GM21619 (cell line): Measurements from ENCODE around the gene TCF4.
"Not testable (repeated sequence)": the region's sequence is repeated elsewhere in the genome, so short reads cannot be mapped to it uniquely, and the experiment has no call there.

ENCODE experiments used
- ATAC-seq: cut with Tn5 transposase; IDR thresholded peaks from one replicate; pipeline ENCODE4 v1.9.1; 2021; ENCODE audit not compliant: unreplicated experiment

TCF4 gene

DNA sequence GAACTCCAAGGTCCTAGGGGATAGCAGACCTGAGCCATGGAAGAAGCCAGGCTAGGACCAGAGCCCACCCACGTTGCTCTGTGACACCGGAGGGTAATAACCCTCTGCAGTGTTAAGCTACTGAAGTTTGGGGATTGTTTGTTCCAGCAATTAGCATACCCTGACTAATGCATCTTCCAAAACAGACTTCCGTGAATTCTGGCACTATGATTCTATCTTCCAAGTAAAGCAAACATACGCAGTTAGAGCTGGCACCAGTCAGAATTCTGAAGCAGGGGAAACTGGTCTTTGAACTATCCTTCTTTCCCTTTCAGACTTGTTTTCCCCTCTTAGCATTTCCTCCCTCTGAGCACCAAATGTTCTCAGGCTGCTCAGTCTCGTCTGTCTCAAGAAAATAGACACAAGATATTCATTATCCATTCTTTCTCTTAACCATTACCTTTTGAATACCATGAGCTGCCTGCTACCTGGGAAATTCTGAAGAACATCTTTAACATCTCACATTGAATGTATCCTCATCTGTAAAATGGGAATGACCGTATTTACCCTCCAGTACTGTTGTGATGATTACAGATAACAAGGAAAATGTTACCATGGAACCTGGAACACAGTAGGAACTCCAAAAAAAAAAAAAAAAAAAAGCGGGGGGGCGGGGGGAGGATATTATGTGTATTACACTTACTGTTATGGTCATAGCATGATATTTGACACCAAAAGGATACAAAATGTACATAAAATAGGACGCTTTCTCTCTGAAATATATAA is 108.2 kb downstream of the TCF4 start:
- no peak for ATAC-seq

DNA sequence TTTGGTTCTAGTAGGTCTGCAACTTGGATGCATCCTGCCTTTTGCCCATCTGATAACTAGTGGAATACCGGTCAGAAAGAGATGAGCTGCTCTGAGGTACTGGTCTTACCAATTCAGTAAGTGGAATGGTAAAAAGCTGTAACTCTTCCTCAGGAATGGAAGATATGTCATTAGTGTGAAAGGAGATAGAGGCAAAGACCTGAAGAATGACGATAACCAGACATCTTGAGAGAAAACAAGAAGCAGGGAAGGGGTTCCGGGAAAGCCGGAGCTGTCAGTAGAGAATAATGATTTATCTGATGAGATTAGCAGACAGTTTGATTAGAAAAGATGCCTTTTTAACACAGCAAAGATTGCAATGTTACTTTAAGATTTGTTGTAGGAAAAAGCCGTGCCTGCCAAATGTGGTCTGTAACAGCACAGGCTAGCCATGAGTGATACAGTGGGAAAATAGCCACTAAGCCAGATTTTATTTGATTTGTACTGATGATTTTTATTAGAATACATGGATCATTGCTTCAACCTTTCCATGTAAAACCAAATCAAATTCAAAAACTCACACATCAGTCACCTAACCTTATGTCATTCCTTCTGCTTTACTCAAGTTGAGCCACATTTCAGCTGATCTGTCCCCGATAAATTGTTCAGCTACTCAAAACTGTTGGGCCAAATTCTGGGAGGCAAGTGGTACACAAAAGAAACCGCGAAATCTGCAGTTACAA is 110.0 kb downstream of the TCF4 start:
- ATAC-seq = peak; percentile 25

DNA sequence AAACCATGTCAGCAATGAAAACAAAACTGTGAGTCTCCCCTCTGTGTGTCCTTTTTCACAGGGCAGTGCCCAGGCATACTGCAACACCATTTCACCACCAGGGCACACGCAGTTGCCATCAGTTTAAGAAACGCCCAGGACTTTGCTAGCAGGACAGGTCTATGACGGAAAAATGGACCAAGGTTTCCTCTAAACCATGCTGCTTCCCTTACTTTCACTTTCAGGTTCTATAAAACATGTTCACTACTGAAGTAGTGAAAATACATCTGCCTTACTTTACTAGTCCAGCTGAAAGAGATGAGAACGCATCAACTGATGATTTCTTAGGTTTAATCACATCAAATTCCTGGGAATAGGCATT is 110.5 kb downstream of the TCF4 start:
- ATAC-seq = peak; percentile 80

DNA sequence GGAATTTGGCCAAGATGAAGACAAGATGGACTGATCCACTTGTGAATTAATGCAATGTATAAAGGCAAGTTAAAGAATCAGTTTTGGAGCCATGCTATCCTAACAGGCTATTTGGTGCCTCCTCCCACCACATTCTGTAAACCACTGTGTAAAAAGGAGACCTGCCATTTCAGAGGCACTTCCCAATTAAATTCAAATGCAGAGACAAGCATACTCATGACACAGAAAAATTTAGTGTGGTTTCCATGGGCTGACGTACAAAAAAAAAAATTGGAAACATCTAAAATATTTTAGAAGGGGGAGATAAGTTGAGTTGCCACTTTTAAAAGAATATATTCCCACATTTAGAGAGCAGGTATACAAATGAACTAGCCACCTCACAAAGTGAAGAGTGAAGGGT is 112.1 kb downstream of the TCF4 start:
- ATAC-seq = no peak

DNA sequence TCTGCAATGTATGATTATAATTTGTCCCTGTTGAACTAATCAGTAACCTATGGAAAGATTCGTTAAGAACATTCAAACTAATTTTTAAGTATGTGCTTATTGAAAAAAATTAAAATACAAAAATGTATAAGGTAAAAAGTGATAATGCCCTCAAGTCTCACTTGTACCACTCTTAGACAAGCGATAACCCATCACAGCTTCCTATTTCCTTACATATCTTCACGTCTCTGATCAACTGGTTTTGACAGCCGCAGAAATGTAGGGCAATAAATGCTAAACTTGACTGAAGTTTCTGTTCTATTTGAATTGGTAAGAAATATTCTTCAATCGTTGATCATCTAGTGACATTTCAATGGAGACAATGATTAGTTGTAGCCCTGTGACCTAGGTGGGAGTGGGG is 112.5 kb downstream of the TCF4 start:
- ATAC-seq = no peak

DNA sequence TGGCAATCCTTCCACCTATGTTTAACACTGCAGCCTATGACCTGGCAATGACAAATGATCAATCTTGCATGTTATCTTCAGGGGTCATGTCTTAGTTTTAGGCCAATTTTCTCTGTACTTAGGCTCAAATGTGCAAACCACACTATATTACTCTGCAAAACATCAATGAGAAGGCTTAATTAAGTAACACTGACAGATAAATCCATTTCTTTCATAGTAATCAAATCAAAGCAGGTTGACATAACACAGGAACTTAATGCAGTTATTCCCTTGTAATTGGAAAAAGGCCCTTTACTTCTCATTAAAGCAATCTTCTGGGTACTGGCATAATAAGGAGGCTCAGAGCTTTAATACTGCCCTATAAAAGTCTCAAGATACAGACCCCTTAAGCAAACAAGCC is 114.4 kb downstream of the TCF4 start:
- no peak for ATAC-seq

DNA sequence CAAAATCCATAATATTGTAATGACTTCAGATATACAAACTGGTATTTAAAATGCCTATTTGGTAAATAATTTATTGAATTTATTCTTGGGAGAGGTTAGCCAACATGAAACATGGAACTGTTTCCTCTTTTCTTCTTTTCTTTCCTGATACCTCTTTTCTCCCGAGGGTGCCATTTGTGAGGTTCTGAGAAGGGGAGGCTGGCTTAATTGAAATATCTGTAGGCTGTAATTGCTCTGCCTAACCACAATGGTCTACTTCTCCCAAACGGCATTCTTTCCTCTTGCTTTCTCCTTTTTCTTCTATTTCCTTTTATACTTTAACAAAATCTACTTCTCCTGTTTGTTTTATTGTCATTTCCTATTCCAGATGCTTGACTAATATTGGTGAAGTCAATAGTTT is 114.9 kb downstream of the TCF4 start:
- no peak for ATAC-seq

DNA sequence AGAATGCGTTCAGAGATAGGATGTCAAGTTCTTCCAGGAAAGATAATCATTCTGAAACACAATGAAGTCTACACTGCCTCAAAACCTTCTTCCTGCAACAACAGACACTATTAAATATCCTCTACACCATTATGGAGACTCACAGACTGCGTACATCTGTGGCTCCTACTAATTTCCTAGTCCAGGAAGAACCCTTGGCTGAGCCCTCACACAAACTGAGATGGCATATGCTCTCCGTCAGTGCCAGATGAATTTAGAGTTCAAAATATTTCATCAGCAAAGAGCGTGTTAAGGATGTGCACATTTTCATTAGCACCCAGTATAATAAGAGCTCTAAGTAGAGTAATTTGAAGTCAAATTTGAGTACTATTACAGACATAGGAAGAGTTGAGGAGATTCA is 117.2 kb downstream of the TCF4 start:
- ATAC-seq = no peak

DNA sequence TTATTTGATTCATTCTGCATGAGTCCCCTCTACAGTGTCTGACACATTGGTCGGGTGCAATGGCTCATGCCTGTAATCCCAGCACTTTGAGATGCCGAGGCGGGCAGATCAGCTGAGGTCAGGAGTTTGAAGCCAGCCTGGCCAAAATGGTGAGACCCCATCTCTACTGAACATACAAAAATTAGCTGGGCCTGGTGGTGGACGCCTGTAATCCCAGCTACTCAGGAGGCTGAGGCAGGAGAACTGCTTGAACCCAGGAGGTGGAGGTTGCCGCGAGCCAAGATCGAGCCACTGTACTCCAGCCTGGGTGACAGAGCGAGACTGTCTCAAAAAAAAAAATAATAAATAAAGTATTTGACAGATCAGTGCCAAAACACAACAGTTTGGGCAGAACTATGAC is 118.9 kb downstream of the TCF4 start:
- not testable (repeated sequence) for ATAC-seq

DNA sequence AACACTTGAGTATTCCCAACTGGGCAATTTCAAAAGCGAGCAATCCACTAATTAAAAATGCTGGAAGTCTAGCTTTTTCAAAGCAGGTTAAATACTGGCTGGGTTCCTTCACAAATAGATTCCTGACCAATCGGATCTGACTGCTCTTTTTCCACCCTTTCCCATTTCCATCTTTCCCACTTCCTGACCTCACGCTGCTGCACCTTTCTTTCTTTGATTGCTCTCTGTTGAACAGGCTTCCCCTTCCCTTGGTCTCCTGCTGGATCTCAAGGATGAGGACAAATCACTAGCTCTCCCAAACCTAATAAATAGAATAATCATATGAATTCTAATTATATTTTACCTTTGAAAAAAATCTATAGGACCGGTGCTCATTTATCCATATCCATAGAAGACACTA is 121.2 kb downstream of the TCF4 start:
- ATAC-seq = no peak

DNA sequence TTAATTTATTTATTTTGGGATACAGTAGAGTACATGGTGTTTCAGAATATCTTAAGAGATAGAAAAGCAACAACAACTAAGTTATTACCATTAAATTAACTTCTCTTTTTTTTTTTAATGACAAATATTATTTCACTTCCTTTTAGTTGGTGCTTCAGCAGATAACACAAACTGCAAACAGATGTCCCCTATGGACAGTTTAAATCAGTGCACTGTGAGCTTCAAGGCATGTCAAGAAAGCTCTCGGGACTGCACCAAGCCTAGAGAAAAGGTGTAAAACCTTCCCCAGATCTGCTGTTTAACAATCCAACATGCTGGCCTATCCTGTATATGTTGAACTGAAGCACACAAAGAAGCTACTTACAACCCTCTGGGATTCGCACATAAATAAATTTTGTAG is 122.7 kb downstream of the TCF4 start:
- ATAC-seq = no peak

DNA sequence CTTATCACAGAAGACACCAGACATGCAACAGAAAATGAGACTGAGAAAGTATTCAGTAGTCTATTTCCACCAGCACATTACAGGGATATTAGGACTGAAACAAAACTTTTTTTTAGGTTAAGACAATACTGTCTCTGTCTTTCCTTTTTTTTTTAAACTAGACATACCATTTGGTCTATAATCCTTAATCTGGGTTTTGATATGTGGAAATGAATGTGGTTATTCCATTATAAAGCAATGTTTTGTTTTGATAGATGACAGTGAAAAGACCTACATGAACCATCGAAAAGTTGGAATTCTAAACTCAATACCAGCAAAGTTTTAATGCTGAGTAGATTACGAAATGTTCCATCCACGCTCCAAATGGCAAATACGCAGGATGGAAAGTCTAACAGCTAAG is 123.4 kb downstream of the TCF4 start:
- ATAC-seq = no peak

DNA sequence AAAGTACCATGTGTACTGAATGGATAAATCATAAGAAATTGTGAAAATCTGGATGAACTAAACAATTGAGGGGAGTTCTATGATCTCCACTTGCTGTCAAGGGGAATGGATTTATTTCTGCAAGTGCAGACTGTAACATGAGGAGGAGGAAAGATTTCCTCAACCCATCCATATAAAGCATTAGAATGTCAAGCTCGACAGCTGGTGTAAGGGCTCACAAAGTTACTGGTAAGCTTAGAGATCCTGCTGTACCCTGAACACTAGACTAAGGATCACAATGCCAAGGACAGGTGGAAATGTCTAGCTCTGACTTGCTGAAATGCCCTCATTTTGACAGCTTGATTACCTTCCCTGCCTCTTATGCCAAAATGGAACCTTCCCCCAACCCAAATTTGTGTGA is 125.3 kb downstream of the TCF4 start:
- ATAC-seq = no peak

DNA sequence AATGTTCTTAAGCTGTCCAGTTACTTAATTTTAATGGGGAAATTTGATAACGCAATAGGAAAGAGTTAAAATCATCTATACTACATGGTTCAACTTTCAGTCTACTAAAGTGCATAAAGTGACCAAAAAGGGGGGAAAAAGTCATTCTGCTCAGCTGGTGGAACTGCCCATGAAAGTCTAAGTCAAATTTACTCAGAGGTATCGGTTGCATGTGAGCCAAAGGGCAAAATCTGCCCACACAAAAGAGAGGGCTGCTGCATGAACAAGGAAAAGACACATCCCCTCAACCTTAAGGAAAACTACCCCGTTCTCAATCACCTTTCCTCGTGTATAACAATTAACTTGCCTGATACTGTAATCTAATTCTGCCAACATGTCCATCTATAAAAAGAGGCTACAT is 126.1 kb downstream of the TCF4 start:
- ATAC-seq = no peak

DNA sequence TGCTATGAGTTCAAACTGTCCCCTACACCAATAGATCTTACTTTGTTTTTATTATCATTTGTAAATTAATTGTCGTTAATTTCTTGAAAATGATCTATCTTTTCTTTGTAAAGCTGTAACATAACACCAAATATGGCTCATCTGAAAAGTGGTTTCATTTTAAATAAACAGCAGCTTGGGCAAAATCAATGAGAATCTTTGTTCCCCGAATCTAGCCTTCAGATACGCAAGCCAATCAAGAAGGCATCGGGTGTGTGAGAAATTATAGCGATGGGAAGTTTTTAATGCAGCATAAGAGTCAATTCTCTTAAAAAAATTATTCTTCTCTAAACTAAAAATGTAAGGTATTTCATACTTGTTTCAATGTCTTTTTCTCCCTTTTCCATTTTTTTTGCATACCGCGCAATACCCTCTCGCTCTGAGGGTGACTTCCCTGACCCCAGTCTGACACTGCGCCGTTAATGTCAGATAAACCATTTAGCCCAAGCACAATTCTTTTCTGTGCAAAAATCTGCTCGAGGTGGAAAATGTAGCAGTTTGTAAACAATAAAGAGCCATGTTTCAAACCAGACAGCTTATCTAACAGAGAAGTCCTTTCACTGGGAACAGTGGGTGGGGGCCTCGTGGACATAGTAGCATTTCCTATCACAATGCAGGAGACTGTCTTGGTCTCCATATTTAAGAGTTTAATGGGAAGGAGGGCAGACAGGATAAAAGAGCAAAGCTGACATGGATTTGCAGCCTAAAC is 129.4 kb downstream of the TCF4 start:
- ATAC-seq = no peak

DNA sequence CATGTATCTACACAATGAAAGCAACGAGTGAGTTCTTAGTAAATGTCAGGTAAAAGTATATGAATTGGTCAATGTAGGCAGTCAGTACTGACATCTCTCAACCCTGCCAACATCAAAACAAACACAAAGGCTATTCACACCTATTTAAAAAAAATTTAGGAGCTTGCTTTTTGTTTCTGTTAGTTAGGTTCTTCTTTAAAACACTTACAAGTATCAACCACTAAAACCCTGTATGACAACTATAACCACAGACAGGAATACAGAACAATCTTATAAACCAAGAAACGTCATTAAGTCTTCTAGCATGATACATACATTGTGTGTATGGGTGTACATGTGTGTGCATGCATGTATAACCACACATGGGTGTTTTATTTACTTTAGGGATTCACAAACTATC is 131.0 kb downstream of the TCF4 start:
- no peak for ATAC-seq

DNA sequence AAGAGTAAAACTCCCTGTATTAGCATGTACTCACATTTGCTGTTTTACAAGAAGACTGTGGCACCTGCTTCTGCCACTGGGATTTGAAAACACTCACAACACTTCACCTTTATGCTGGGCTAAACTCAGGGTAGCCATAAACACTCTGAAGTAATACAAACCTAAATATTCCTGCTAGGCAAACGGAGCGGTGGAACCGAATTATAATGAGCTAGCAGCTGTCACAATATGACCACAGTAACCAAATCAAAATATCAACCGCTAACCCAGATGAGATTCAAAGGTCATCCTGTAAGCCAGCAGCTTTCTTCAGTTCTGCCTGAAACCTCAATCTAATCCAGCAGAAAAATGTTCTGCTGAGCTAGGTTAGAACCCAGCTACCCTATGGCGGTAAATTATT is 132.1 kb downstream of the TCF4 start:
- ATAC-seq = no peak

DNA sequence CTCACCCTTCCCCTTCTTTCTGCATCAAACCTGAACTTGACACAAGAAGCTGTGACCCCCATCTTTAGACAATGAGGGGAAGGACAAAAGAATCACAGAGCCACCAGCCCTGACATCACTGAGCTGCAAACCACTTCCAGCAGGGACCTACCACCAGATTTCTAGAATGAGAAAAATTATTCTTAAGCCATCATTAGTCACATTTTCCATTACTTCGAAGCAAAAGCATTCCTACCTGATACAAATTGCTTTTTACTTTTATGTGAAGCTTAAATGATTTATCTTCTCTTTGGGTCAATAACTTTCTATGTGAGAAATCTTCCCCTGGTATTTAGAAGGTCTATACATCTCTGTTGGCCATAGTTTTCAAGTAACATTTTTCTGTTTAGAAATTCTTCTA is 134.8 kb downstream of the TCF4 start:
- ATAC-seq = no peak

DNA sequence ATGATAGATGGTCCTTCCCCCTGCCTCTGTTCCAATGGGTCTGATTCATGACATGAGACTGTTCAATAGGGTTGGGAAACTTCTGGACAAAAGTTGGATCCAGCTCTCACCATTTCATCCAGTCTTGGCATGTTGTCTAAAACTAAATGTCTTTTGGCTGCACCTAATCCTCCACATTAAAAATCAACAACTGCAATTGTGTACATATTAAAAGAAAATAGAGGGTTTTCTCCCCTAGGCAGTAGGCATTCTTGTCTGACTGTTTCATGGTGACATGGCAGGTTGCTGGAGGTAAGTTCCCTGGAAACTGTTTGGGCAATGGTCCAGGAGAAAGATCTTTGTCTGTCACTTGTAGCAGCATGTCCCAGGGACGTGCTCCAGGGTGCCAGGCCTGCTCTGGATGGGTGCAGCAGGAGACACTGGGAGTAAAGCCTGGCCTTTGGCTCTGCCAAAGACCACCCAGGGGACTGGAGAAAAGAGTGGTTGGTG is 135.8 kb downstream of the TCF4 start:
- no peak for ATAC-seq

DNA sequence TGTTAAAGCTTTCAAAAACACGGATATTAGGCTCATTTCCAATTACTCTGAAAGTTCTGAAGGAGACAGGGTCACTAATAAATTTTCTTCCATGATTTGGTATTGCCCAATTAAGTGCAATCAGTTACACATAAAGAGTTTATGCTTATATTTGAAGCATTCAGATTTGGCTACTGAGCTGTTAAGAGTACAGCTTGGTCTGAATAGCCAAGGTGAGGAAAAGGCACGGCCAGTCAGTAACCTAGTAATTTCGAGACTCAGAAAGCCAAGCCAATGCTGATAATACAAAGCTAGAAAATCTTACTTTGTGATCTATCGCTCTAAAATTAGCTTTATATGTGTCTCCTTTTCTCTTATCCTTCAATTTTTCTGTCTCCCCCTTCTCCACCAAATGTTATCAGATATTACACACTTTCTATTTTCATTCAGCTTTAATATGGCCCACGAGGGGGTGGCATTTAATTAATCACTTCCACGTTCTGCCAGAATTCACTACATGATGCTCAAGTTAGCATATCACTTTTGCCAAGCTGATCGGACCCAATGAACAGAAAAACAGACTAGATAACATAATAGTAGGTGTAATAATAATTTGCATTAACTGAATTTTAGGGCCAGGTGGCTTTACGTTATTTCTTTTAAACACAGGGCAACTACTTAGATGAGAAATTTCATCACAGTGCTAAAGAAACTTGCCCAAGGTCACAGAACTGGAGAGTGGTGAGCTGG is 138.4 kb downstream of the TCF4 start:
- ATAC-seq = no peak

DNA sequence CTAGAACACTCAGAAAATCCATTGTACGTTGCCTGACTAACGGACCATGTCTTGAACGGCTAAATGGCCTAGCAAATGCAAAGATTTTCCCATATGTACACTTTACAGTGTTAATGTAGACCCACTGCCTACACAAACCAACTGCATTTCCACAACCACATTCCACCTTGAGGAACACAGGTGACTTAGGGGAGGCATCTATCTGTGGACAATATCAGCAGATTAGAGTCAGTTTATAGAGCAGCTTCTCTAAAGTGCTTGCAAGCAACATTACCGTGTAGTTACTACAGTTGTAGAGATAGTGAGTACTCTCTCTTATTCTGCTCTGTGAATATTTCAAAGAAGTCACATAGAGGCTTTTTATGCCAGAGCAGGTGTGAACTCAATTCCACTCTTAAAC is 139.6 kb downstream of the TCF4 start:
- no peak for ATAC-seq
